Fibroblast of skin of abdomen (primary cell): ENCODE measurements around the gene ANO9.
"Not testable (repeated sequence)": the region's sequence is repeated elsewhere in the genome, so short reads cannot be mapped to it uniquely, and the experiment has no call there.

Experiments
- DNase-seq: peaks from one replicate; pipeline ENCODE4 v3.0.0-alpha.2; 2013

Gene ANO9

GRCh38 chr11:469684-470560, 28.1 kb upstream of the ANO9 start:
- DNase-seq = peak; percentile 56

- not testable (repeated sequence) for DNase-seq
Observed at GRCh38 chr11:469026-469683, 27.3 kb upstream of the ANO9 start.

- no peak for DNase-seq
Observed at GRCh38 chr11:468493-468892, 26.7 kb upstream of the ANO9 start.

- no peak for DNase-seq
Observed at GRCh38 chr11:468036-468435, 26.2 kb upstream of the ANO9 start.

GRCh38 chr11:465896-466530, 24.2 kb upstream of the ANO9 start:
- no peak for DNase-seq

GRCh38 chr11:464316-464715, 22.5 kb upstream of the ANO9 start:
- no peak for DNase-seq

- no peak for DNase-seq
Observed at GRCh38 chr11:462107-462890, 20.5 kb upstream of the ANO9 start.

- no peak for DNase-seq
Observed at GRCh38 chr11:461626-462025, 19.8 kb upstream of the ANO9 start.

- no peak for DNase-seq
Observed at GRCh38 chr11:460331-461199, 18.8 kb upstream of the ANO9 start.

GRCh38 chr11:459511-460220, 17.9 kb upstream of the ANO9 start:
- no peak for DNase-seq

- DNase-seq = no peak
Observed at GRCh38 chr11:457111-457760, 15.4 kb upstream of the ANO9 start.

- no peak for DNase-seq
Observed at GRCh38 chr11:456533-456932, 14.7 kb upstream of the ANO9 start.

GRCh38 chr11:455566-456147, 13.8 kb upstream of the ANO9 start:
- DNase-seq = no peak

GRCh38 chr11:454801-455565, 13.2 kb upstream of the ANO9 start:
- DNase-seq = no peak

- no peak for DNase-seq
Observed at GRCh38 chr11:454043-454442, 12.2 kb upstream of the ANO9 start.

GRCh38 chr11:453564-453963, 11.8 kb upstream of the ANO9 start:
- DNase-seq = no peak

GRCh38 chr11:452916-453527, 11.2 kb upstream of the ANO9 start:
- no peak for DNase-seq

GRCh38 chr11:452203-452744, 10.5 kb upstream of the ANO9 start:
- no peak for DNase-seq

- DNase-seq = no peak
Observed at GRCh38 chr11:451738-452137, 9.9 kb upstream of the ANO9 start.
